Dermis microvascular lymphatic vessel endothelial cell (primary cell): Measurements from ENCODE around the gene CAMTA1. TPM values are rescaled to one million over a fixed set of nuclear protein-coding genes. Genes with fewer than 3 reads are reported as not detected.
A peak's percentile ranks its signal among the peaks of the same experiment; 100 is the strongest.
"Not testable (repeated sequence)": the region's sequence is repeated elsewhere in the genome, so short reads cannot be mapped to it uniquely, and the experiment has no call there.

Experiments
- DNase-seq, 2 donors: peaks; one replicate each; pipeline versions ENCODE4 v3.0.0 to v3.0.0-alpha.2; 2010; ENCODE audit warnings: low read depth in 2 of 2
- total RNA-seq: library from RNA; depleted of rRNA; stranded (reverse); fragments of >200 nt; gene quantifications from 2 replicates; pipeline ENCODE4 v1.2.1, GENCODE V29; 2014

CAMTA1 gene
- total RNA-seq, 1 donor from 2014 or later = 33.9 TPM

DNA sequence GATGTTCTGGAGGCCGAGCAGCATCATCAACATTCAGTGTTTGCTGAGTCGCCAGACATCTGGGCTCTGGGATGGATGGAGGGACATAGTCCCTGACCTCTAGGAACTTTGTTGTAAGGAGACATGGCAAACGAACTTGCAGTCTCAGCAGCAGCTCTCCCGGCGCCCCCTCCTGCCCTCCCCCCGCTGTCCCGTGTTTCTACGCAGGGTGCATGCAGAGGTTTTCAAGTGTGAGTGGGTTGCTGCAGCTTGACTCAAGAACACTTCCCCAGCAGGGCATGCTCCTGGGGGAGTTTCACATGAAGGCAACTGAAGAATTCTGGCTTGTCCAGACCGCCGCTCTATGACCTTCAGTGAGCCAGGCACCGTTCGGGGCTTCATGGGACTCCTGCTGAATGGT is 121.9 kb downstream of the CAMTA1 start:
- DNase-seq = no peak

DNA sequence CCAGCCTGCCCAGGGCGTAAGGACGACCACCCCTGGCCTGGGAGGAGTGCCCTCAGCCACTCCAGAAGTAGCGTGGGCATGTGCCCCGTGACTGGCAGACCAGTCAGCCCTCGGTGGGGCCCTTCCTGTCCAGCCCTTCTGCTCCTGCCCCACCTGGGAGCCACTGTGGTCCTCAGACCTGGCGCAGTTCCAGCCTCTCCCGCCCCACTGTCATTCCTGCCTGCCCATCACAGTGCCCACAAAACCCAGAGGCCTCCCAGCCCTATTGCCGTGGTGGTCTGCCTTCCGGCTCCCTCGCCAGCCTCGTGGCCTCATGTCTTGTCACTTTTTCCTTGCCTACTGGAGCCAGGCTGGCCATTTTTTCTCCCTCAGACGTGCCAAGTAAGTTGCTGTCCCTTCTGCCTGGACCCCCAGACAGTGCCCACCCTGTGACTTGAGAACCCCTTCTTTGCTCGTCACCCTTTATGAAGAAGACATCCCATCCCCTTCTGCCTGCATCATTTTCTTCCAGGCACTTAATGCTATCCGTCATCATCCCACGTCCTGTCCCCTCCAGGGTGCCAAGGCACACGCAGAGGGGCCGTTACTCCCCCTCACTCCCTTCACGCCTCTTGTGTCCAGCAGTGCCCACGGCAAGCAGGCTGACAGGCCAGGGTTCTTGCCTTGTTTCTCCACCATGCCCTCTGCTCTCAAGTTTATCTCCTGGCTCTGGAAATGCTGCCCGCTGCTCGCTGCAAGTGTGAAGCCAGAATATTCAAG is 122.6 kb downstream of the CAMTA1 start:
- DNase-seq = no peak

DNA sequence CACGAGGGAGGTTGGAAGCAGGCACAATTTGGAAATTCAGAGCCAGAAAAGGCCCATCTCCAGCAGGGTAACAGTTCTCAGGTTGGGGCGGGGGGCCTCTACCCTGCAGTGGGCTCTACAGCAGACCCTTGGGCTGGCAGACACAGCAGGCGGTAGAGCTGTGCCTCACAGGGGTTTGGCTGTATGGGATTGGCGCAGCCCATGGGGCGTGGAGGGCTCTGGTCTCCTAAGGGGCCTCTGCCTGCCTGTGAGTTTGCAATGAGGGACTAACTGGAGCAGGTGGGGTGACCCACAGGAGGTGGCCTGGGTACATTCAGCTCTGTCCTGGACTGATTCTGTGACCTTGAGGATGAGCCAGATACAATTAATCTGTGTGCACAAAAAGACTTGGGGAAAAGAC is 124.1 kb downstream of the CAMTA1 start:
- DNase-seq = no peak

DNA sequence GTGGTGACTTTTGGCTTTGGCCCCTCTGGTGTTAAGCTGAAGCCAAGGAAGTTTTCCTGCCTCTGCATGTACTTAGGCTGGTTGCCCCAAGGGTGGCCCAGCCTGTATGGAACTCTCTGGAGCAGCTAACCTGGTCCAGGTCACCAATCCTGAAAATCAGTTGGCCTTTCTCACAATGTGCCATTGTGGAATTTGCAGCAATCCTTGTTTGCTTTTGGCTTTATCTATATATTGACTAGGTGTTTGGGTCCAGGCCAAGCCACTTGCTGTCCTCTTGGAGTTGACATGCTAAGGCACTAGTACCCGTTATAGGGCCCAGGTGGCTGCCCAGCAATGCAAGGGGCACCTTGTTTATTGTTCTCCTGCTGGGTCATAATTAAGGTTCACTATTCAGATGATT is 124.6 kb downstream of the CAMTA1 start:
- no peak for DNase-seq

DNA sequence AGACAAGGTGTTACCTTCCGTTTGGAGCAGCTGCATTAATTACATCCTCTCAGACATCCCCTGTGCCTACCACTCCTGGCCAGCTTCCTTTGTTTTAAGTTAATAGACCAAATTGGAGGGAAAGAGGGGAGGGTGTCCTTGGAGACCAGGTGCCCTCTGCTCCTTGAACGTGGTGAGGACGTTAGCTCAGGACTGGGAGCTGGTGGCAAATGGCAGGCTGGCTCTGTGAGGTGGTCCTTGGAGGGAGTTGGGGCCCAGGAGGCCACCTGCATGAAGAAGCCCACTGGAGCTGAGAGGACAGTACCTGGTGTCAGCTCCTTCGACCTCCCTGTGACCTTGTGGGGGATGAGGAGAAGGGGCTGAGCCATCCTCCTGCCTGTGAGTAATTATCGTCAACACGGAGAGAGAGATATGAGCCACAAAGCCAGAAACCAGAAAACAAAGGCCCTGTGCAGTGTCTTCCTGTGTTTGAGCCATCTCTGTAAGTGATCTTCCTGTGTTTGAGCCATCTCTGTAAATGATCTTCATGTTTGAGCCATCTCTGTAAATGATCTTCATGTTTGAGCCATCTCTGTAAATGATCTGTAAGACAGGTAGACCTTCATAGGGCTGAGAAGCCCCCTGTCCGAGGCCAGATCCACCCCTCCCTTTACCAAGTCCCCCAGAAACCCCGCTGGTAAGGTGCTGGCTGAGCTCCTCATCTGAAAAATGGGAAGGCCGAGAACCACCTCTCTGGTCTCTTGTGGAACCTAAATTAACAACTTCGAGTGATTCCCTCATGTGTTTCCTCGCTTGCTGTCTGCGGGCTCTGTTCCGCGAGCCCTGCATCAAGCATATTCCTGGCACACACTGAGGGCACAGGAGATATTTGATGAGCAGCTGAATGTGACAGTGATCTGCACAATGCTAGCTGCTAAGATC is 126.0 kb downstream of the CAMTA1 start:
- DNase-seq = no peak

DNA sequence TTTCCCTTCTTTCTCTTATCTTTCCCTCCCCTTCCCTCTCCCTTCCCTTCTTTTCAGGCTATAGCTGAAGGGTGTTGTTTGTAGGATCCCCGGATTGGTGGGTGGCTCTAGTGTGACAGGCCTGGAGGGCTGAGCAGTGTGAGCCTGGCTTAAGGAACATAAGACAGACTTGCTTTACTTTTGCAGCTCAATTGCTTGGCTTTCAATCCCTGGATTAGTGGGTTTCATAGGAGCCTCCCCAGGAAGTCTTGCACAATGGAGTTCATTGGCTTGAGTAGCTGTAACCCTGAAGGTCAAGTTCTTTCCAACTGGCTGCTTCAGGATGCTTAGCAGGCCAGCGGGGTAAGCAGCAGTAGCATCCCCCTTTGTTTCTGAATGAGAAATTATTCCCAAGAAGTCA is 126.7 kb downstream of the CAMTA1 start:
- peak in 1 of 2 donors; percentile 28 for DNase-seq

DNA sequence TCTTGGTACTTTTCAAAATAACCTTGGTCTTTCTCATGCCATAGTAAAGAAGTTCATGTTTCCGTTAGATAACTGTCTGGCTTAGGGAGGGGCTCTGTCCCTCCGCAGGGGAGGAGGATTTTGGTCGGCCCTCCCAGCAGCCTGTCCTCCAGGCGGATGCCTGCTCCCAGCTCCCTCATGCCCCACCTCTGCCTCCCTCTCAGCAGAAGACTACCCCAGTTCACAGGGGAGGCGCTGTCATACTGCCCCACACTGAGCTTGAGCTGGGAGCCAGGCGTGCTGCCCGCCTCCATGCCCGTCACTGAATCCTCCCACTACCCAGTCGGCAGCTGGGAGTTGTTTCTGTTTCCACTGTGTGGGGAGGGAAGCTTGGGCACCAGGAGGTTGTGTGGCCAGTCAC is 127.3 kb downstream of the CAMTA1 start:
- no peak for DNase-seq

DNA sequence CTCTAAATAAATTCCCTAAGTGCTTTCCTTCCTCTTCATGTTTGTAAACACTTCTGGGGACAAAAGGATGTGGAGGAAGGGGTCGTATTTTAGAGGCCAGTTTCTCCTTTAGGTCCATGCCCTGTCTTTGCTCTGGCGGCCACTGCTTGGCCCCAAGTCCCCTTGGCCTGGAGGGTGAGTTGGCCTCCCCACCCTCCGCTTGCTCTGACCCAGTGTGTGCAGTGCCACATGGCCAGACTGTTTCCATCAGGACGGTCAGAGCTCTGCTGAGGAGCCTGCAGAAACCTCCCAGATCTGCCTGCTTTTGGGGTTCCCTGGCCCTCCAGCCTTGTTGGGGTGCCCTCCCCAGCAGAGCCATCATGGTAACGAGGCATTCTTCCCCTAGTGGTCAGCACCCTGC is 127.8 kb downstream of the CAMTA1 start:
- no peak for DNase-seq

DNA sequence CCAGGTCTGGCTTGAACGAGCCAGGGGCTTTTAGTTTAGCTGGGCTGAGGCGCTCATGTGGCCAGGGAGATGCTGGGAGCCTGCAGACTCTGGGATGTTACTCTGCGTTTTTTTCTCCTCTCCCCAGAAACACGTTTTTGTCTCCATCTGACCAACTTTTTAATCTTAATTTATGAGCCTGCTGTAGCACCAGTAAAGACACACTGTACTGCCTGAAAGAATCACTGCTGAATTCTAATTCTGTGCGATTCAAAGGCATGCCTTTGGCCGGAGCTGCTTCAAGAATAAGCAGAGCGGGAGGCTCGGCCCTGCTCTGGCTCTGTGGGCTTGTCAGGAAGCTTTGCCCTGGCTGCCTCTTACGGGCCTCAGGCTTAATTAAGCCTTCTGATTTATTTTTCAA is 129.5 kb downstream of the CAMTA1 start:
- no peak for DNase-seq

DNA sequence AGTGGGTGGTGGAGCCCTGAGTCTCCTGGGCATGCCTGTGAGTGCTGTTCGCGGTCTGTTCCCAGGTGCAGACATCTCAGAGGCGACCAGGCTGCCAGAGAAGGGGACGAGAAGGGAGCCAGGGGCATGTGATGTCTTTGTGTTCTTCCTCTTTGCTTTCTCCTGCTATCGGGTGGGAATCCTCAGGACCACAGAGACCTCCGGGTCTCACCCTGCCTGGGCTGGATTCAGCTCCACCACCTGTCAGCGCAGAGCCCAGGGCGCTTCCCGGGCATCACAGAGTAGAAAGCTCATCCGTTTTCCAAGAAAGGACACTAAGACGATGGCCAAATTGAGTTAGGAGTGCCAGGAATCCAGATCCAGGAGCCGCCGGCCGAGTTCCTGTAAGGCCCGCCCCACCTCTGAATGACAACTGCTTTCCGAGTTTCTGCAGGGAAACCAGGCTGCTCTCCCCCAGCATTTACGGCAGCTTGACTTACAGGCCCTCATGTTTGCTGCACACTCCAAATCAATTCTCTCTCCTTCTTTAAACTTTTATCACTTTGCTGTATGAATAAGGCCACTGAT is 130.8 kb downstream of the CAMTA1 start:
- DNase-seq = no peak

DNA sequence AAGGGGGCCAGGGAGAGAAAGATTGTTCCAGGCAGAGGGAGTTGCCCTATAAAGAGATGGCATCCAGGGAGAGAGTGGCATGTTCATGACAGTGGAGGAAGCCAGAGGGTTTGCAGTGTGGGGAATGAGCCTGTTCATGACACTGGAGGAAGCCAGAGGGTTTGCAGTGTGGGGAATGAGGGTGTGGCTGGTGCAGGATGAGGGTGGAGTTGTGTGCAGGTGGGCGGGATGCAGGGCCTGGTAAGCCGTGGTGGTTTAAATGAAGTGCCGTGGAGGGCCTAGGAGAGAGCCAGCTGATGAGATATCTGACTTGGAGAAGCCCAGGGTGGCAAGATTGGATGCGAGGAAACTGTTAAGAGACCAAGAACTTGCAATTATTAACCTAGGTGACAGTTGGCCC is 131.8 kb downstream of the CAMTA1 start:
- DNase-seq = no peak

DNA sequence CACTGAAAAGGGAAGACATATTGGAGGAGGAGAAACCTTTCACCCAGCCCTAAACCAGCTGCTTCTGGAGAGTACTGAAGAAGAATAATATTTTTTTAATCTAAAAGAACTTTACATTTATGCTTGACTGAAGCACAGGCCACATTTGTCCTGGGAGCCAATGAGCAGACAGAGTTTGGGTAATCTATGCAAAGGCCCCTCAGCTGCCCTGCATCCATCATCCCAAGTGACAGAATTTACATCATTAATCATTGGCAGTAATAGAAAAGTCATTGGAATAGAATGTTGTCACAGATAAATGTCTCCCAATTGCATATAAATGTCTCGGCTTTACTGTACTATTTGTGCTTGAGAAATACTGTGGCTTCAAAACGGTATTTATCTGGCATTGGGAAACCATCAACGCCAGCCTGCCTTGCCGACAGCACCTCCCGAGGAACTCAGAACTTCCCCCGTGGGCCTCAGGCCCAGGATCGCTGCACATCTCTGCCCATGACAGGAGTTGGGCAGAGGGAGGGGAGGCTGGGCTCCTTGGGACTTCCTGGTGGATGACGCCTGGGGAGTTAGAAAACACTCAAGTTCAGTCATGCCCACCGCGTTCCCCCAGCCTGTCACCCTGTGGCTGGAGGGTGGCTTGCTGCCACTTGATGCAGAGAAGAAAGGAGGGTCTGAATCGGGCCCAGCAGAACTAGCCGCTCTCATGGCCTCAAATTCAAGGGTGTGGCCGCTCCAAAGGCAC is 133.1 kb downstream of the CAMTA1 start:
- no peak for DNase-seq

DNA sequence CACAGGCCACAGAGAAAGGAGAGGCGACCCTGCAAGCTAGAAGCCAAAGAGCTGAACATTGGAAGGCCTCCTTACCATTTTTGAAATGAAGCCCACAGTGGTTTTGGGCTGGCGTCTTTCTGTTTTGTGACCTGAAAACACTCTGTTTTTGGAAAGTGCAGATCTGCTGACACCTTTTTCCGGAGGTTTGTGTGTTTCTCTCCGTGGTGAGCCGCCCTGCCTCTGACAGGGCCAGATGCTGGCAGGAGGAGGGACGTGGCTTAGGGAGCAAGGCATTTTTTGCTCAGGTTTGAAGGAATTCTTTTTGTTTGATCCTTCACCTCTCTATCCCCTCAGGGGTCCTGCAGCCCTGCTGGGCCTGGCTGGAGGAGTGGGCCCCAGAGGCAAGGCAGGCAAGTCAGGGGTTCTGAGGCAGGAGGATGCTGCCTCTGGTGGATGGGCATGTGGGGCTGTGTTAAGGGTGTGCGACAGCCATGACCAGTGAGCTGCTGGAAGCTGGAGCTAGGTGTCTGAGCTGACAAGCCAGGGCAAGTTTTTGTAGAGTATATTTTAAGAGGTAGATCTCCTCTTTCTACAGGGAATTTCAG is 133.8 kb downstream of the CAMTA1 start:
- no peak for DNase-seq

DNA sequence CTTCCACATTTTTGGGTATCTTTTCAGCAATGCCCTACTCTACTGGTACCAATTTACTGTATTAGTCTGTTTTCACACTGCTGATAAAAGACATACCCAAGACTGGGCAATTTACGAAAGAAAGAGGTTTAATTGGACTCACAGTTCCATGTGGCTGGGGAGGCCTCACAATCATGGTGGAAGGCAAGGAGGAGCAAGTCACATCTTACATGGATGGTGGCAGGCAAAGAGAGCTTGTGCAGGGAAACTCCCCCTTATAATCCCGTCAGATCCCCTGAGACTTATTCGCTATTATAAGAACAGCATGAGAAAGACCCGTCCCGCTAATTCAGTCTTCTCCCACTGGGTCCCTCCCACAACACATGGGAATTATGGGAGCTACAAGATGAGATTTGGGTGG is 136.3 kb downstream of the CAMTA1 start:
- not testable (repeated sequence) for DNase-seq

DNA sequence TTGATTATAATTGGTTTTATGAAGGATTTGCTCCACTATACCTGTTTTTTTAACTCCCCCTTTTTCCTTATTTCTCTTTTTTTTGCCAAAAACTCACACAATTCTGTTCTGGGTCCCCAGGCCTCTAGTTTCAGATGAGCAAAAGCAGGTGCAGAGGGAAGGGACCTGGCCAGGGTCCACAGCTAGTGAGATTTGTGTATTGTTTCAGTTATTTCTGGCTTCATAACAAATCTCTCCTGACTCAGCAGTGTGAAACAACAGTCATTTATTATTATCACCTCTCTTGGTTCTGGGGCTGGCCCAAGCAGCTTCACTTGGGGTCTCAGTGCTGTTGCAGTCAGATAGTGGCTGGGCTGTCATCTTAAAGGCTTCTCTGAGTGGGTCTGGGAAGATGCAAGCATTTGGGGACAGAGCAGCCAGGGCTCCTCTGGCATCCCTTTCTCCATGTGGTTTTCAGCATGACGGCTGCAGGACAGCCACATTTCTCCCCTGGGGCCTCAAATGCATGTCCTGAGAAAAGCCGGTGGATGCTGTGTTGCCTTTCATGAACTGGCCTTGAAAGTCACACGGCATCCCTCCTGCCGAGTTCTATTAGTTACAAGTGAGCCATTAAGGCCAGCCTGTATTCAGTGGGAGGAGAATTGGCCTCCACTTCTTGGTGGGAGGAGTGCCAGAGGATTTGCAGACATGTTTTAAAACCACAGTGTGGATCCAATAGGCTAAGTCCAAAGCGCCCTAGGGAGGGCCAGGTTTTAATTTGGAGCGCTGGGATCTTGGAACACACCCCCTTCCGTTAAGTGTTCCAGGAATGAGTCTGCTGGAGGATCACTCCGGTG is 137.1 kb downstream of the CAMTA1 start:
- DNase-seq = no peak

DNA sequence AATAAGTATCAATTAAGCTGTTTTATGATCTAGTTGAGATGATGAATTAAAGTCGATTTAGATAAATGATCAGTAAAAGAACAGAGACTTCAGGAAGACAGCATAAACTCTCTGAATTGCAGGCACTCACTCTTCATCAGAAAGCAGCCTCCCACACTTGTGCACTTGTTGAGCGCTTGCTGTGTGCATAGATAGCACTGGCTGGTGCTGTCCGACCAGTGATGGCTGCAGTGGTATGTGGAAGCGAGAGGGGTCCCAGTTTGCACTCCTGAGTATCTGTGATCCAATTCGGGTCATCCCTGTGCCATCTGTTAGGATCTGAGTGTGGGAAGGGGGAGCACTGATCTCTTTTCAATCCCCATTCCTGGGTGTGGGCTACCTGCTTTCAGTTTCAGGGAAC is 137.8 kb downstream of the CAMTA1 start:
- DNase-seq = no peak

DNA sequence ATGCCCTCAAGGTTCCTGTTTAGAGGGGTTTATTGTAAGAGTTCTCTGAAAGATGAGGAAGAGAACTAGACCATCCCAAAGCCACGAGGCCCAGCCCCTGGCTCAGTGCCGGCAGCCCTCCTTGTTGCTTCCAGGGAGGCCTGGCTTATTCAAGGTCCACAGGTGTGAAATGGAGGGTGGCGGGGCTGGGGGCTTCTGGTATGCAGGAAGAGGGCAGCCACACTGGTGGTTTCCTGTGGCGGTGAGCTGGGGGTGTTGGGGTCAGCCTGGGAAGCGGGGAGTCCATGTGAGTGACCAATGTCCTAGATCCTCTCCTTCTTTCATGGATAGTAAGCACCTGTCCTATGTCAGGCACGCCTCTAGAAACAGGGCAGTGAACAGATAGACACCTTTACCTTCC is 138.2 kb downstream of the CAMTA1 start:
- no peak for DNase-seq

DNA sequence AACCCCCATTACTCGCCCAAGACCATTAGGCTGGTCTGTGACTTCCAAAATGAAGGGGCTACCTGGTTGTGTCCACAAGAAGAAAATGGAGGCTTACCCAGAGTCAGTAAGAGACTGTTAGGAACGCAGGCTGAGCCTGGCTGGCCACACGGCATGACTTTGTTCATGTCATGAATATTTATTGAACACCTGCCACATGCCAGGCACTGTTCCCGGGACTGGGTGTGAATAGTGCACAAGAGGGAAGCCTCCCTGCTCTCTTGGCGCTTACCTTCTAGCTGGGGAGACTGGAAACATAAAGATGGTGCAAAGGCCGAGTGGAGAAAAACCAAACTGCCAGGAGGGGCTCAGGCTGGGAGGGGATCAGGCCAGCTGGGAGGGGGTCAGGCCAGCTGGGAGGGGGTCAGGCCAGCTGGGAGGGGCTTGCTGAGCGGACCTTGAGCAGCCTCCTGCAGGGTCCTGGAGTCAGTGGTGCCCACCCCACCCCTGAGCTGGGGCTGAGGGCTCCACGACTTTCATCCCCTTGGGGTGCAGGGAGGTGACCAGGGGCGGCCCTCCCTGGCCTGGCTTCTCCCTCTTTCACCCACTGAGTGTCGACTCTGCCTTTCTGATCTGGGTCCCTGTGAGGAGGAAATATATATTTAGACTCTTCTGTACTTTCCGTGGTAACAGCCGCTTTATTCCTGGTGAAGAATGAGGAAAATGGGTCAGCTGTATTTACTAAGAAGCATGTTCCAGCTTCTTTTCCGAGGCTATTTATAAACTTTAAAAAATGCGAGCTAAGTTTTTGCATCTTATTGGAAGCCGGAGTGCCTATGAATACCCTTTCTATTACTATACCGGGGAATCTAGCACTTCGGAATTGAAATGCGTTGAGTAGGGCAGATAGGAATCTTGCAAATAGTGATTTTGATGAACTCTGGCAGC is 139.0 kb downstream of the CAMTA1 start:
- no peak for DNase-seq

DNA sequence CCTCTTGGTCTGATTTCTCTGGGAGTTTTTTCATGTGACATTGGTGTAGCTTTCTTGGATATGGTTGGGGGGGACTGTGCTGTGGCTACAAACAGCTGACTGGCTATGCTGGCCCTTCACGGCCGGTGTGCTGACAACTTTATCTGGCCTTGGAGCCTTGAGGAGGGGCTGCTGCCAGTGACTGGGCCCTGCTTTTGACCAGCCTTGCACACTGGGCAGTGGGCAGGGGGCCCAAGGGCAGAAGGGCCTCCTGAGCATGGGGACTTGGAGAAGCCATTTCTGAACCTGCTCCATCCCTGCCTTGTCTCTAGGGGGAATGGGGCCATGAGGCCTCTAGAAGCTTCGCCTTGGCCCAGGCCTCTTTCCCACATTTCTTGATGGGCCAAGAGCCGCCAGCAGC is 139.6 kb downstream of the CAMTA1 start:
- no peak for DNase-seq
